Measurements from ENCODE around the gene SYNDIG1.

SYNDIG1 gene

DNA sequence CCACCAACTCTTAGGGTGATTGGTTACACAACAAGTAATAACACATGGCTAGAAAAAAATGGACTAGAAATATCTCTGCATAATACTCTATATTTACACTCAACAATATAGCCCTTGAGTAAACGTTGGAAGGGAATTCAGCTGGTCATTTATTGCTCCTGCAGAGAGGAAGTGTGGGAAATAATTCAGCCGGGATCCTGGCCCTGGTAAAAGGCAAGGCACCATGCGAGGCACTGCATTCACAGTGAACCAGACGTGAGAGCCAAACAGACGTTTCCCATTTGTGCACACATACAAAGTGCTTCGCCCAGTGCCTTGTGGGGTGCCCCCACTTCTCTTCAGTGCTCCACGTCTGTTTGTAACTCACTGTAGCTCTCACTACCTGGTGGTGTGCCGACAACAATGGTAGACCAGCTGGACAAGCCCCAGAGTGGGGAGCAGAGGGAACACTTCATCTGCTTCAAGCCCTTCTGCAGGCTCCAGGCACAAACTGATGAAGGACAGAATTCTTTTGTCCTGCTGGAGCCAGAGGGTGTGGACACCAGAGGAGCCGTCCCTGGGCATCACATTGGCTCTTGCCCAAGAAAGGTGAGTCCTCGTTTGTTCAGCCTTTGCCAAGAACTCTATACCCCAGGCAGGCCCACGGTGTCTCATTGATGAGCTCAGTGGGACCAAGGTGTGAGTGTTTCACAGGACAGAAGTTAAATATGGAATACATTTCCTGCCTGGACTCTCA lies 18.8 kb downstream of the SYNDIG1 start:
- DNase-seq: no peak
- no peak for TF ChIP-seq POLR2A (IDR thresholded peaks at IDR 0.05; ENCODE audit: low read length)
- TF ChIP-seq GATA1 (IDR thresholded peaks at IDR 0.05; ENCODE audit: low read depth, low read length): no peak

DNA sequence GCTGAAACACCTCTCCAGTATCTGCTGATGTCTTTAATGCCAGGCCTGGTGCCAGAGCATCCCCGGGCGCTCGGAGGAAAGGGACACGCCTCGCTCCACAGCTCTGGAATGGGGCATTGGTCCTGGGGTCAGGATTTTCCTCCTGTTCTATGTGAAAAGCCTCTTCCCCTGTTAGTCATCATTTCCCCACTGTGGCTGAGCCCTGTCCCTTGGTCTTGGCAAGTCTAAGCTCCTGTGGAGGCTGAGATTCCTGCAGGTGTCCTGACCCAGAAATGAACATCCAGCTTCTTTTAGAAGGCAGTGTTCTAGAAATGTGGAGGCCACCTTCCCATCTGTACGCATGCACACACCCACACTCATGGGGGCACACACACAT lies 19.4 kb downstream of the SYNDIG1 start:
- TF ChIP-seq GATA1 (IDR thresholded peaks at IDR 0.05; ENCODE audit: low read depth, low read length) (no peak), POLR2A (IDR thresholded peaks at IDR 0.05; ENCODE audit: low read length) (no peak)
- no peak for DNase-seq

DNA sequence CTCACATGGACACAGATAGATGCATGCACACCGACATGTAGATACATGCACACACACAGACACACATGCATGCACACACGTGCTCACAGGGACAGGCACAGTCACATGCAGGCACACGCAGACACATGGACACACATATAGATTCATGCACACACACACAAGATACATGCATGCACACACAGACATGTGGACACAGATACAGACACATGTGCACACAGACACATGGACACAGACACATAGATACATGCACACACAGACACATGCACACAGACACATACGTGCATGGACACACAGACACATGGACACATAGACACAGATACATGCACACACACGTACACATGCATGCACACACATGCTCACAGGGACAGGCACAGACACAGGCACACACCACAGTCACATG lies 19.8 kb downstream of the SYNDIG1 start:
- no peak for DNase-seq
- TF ChIP-seq POLR2A (IDR thresholded peaks at IDR 0.05; ENCODE audit: low read length) (no peak), GATA1 (IDR thresholded peaks at IDR 0.05; ENCODE audit: low read depth, low read length) (no peak)

DNA sequence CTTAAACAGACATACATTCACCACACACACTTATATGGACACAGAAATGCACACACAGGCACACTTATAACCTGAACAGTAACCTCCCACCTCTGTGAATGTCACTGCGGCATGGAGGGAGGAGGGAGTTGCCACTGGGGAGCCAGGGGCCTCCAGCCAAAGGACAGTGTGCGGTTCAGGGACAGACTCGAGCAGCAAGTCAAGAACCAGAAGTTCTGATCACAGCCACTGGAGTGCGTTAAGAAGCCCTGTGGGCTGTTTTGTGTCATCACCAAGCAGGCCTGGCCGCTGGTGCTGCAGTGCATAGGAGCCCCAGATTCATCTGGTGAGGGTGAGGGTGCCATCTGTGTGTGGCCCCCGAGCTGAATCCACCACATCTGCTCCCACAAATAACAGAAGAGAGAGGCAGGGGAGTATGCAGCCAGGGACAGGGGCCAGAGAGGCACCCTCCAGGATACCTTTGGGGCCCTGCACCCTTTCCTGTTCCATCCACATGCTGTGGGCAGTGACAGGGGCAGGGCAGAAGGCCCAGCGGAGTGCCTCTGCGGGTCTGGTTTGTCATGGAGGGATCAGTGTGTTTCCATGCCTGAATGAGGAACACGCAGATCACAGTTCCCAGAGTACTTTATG lies 20.3 kb downstream of the SYNDIG1 start:
- no peak for DNase-seq
- TF ChIP-seq POLR2A (IDR thresholded peaks at IDR 0.05; ENCODE audit: low read length): no peak
- TF ChIP-seq GATA1 (IDR thresholded peaks at IDR 0.05; ENCODE audit: low read depth, low read length): no peak

DNA sequence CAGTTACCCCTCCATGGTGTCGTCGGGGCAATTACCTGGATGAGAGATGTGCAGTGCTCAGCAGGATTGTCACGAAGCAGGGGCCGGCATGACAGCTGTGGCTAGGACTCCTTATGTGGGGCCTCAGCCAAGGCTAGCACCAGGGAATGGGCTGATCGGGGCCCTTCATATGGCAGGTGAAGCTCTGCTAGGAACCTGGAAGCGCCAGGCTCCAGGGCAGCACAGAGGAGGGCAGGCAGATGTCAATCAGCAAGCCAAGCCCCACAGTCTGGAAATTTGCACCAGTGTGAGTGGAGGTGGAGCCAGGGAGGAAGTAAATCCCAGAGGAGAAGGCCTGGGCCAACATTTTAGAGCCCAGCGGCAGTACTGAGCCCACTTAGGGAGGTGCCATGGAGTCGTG lies 21.2 kb downstream of the SYNDIG1 start:
- DNase-seq: no peak
- TF ChIP-seq POLR2A (IDR thresholded peaks at IDR 0.05; ENCODE audit: low read length): no peak
- TF ChIP-seq GATA1 (IDR thresholded peaks at IDR 0.05; ENCODE audit: low read depth, low read length): no peak

DNA sequence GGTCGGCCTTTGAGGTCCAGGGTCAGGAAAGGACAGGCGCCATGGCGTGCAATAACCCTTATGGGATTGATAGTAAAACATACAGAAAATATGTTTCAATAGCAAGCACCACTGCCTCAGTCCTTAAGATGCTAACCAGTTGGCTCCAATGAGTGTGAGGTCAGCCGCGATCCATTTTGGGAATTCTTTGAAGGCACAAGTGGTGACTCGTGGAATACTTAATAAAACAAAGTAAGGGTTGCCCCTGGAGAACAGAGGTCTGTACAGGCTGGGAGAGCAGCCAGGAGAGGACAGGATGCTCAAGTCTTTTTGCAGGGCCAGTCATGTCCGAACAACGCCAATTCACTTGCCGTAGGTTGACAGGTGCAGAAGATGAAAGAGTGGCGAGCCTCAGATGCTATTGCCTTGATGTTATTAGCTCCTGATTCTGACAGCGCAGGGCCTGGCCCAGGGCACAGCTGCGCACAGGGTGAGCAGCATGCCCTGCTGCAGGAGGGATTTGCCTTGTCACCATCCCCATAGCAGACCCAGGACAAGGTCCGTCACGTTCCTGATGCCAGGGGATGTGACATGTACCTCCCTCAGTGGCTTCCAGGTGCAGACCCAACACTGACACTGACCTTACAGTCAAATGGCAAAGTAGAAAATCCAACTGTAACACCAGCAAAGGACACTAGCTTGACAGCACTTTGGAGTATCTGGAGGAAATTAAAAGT lies 21.8 kb downstream of the SYNDIG1 start:
- TF ChIP-seq GATA1 (IDR thresholded peaks at IDR 0.05; ENCODE audit: low read depth, low read length): no peak
- TF ChIP-seq POLR2A (IDR thresholded peaks at IDR 0.05; ENCODE audit: low read length): no peak
- DNase-seq: no peak

DNA sequence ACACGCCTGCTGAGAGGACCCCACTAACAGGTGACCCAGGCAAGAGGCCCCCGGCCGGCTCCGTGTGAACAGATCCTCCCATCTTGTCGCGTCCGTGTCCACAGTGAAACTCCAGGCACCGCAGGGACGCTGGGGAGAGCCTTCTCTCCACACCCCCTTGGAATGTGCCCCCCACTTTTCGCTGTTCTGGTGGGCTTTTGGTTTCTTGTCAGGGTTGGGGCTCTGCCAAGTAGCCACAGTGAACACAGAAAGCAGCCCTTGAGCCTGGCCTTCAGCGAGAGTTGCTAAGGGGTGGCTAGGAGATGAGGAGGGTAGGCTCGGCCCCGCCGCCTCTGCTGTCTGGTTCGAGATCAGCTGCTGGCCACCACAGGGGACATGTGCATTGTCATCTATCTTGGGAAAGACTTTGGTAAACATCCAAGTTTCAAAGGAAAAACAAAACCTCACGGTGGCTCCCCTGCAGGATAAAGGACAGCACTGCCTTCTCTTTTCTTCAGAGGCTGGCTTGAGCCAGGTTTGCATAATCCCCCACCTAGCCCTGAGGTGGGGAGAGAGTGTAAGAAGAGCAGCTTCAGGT lies 22.7 kb downstream of the SYNDIG1 start:
- DNase-seq: no peak
- no peak for TF ChIP-seq GATA1 (IDR thresholded peaks at IDR 0.05; ENCODE audit: low read depth, low read length)
- no peak for TF ChIP-seq POLR2A (IDR thresholded peaks at IDR 0.05; ENCODE audit: low read length)

DNA sequence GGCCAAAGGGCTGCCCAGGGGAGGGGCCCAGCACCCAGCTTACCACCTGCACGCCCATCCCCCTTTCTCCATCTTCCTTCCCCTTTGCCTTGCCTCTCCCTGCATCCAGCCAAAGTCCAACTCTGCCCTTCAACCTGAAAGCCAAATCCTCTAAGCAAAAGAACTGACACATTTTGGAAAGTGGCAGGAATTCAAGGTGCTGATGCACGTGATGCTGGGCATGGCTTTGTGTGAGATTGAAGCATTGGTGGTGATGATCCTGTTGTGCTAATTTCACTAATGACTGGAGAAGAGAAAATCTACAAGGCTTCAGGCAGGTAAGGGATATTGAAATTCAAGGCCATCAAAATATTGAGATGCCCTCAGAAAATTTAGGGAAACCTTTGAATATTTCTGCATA lies 23.3 kb downstream of the SYNDIG1 start:
- no peak for TF ChIP-seq POLR2A (IDR thresholded peaks at IDR 0.05; ENCODE audit: low read length)
- TF ChIP-seq GATA1 (IDR thresholded peaks at IDR 0.05; ENCODE audit: low read depth, low read length): no peak
- DNase-seq: no peak

DNA sequence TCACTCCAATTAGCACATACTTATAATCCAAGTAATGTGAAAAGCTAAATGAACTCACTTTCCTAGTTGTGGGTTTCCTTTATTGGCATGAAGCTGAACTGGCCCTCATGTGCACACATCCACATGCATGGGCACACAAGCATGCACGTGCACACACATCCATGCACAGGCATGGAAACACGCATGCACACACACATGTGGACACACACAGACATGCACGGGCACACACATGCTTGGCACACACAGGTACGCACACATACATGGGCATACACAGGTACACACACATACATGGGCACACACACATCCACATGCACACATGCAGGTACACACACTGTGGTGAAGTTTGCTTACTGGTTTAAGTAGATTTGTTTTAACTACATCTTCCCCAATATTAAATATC lies 23.8 kb downstream of the SYNDIG1 start:
- TF ChIP-seq POLR2A (IDR thresholded peaks at IDR 0.05; ENCODE audit: low read length): no peak
- no peak for TF ChIP-seq GATA1 (IDR thresholded peaks at IDR 0.05; ENCODE audit: low read depth, low read length)
- no peak for DNase-seq

DNA sequence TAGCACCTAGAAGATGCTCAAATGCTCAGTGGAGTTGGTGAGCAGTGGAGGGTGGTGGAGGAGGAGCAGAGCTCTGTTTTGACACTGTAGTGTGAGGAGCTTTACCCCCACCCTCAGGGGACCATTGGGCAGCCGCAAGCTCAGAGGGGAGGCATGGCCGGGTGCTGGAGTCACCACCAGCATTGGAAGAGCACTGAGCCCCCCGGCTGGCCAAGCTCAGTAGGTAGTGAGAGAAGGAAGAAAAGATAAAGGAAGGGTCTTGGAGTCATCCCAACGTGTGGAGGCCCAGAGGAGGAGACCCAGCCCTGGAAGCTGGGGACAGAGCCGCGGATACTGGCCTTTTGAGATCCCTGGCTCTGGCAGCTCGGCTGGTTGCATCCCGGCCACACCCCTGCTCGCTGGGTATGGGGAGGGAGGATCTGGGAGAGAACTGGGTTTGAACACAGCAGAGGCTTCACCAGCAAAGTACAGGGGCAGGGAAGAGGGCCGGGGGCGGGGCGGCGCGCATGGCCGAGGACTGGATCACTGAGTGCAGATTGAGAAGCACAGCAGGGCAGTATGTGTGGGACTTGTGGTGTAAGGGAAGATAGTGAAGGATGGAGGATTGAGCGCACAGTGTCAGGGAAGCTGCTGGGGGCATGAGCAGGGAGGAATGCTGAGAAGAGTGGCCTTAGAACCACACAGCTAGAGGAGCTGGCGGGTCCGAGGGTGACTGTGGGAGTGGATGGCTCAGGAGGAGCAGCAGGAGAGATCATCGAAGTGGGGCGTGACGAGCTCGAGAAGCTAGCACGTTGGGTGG lies 24.4 kb downstream of the SYNDIG1 start:
- no peak for DNase-seq
- TF ChIP-seq GATA1 (IDR thresholded peaks at IDR 0.05; ENCODE audit: low read depth, low read length): no peak
- TF ChIP-seq POLR2A (IDR thresholded peaks at IDR 0.05; ENCODE audit: low read length): no peak

DNA sequence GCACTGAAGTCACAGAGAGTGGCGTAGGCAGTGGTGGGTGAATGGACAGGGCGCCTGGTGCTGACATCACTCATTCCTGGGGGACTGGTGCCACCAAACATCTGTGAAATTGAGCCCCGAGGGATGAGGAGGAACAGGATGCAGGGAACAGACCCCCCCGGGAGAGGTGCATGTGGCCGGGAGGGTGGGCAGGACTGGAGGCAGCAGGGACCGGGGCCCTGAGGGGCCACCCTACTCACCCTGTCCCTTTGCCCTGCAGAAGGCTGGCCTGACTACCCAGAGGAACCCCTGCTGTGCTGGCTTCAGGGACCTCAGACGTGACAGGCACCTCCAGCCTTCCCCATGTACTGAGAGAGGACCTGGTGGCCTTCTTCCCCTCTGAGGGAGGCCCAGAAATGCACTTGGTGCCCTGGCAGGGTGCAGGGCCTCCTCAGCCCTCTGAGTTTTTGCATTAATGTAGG lies 25.1 kb downstream of the SYNDIG1 start:
- no peak for TF ChIP-seq GATA1 (IDR thresholded peaks at IDR 0.05; ENCODE audit: low read depth, low read length)
- no peak for TF ChIP-seq POLR2A (IDR thresholded peaks at IDR 0.05; ENCODE audit: low read length)
- DNase-seq: no peak

DNA sequence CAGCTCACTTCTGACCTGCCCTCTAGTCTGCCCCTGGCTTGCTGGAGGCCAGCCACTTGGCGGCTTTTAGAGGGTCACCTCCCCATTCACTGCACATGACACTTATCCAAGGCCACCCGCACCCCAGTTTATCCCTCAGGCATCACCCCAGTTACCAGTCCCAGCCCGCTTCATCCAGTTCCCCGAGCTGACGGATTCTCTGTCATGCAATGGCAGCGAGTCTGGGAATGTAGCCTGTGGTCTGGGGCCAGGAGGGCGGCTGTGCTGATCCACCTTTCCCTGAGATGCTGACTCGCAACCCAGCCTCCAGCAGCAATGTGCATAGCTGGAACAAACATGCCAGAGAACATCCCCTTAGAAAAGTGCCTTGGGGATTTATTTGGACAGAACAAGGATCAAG lies 25.8 kb downstream of the SYNDIG1 start:
- DNase-seq: no peak
- TF ChIP-seq POLR2A (IDR thresholded peaks at IDR 0.05; ENCODE audit: low read length): no peak
- TF ChIP-seq GATA1 (IDR thresholded peaks at IDR 0.05; ENCODE audit: low read depth, low read length): no peak

DNA sequence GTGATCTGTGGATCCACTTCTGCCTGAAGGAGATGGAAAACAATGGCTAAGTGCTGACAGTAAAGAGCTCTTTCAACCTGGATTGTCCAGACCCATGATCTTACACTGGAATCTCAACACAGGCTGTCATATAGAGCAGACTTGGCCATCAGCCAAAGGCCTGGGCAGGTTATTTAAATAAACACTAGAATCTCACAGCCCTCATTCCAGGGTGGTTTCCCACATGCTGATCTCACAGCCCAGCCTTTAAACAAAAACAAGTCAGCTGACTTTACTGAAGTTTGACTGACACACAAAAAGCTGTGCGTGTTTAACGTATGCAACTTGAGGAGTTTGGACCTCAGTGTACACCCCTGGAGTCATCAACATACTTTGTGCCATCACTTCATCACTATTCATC lies 28.4 kb downstream of the SYNDIG1 start:
- DNase-seq: no peak
- TF ChIP-seq GATA1 (IDR thresholded peaks at IDR 0.05; ENCODE audit: low read depth, low read length): no peak
- TF ChIP-seq POLR2A (IDR thresholded peaks at IDR 0.05; ENCODE audit: low read length): no peak
